ENCODE measurements around the gene DNAH7. TPM values are rescaled to one million over a fixed set of nuclear protein-coding genes. Genes with fewer than 3 reads are reported as not detected.

DNAH7 gene
- total RNA-seq, 1 experiment from 2014 or later: 0.98 TPM

DNA sequence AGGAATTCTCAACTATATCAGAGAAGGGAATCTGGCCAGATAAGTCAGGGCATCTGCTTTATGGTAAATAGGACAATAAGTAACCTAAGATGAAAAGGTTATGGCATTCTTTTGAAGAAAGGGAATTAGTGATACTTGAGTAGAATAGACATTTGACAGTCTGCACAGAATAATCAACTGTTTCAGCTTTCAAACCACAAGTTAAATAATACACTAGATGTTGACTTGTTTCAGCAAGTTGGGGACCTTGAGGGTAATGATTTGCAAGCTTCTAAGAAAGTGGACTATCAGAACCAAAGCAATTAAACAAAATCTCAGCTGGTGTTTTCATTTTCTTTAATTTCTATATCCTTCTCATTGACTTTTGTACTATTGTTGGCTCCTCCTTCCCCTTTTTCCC lies 357.2 kb downstream of the DNAH7 start:
- ChIA-PET CTCF (no interaction called here), POLR2A (no interaction called here)
- Mint-ChIP-seq H3K27me3 (ENCODE audit: insufficient read depth, unreplicated experiment) (no peaks in the 10 kb centered on the region), H3K27ac (ENCODE audit: low read depth, unreplicated experiment) (peak overlapping the region; percentile 7), H3K4me3 (ENCODE audit: unreplicated experiment) (no peak overlapping the region), H3K4me1 (ENCODE audit: insufficient read depth, unreplicated experiment) (peaks cover 9% of the 10 kb centered on the region), H3K9me3 (ENCODE audit: unreplicated experiment) (no peaks in the 10 kb centered on the region), H3K36me3 (ENCODE audit: insufficient read depth, unreplicated experiment) (peaks cover 42% of the 10 kb centered on the region)
- intact Hi-C loops (cut with micrococcal nuclease): no loop called here
- no TSS peak for BruUV-seq (replicated peaks)
- TF ChIP-seq CTCF (IDR thresholded peaks at IDR 0.05; ENCODE audit: unreplicated experiment): no peak
- no peak for DNase-seq (ENCODE audit: unreplicated experiment)

DNA sequence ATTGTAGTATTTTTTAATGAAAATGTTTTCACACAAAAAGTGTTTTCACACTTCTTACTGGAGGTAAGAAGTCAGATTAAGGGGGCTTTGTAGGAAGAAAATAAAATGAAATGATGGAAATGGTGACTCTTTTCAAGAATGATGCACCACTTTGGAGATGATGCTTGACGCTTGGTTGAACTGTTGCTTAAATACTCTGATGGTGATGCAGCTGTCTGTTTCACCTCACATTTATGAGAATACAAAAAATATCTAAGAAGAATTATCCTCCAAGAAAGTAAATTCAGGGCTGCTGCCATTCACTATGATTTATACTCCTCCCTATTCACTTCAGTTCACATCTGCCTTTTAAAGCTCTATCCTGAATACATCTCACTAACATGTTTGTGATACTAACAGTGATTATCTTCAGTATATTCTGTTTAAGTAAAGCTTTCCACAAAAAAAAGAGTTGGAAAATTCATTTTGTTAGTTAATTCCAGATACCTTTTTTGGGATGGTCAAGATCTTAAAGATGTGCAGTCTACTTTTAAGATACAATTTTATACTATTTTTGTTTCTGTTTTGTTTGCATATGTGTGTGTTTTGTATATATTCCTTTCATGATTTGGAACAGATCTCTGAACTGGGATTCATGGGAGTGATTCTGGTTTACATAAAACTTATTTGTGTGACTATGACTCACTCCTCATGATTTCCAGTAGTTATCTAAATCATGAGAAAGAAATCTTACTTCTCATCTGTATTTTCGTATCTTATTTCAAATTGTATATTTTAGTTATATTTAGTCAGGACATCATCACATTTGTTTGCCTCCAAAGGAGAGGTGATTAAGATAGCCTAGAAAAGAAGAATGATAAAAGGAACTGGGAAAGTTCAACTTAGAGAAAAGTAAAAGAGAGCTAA lies 358.5 kb downstream of the DNAH7 start:
- BruUV-seq (replicated peaks): no TSS peak
- Mint-ChIP-seq H3K4me1 (ENCODE audit: insufficient read depth, unreplicated experiment) (peaks cover 12% of the 10 kb centered on the region), H3K27ac (ENCODE audit: low read depth, unreplicated experiment) (peak overlapping the region; percentile 81), H3K4me3 (ENCODE audit: unreplicated experiment) (no peak overlapping the region), H3K9me3 (ENCODE audit: unreplicated experiment) (no peaks in the 10 kb centered on the region), H3K27me3 (ENCODE audit: insufficient read depth, unreplicated experiment) (no peaks in the 10 kb centered on the region), H3K36me3 (ENCODE audit: insufficient read depth, unreplicated experiment) (peaks cover 34% of the 10 kb centered on the region)
- ChIA-PET POLR2A (no interaction called here), CTCF (no interaction called here)
- DNase-seq (ENCODE audit: unreplicated experiment): no peak
- intact Hi-C loops (cut with micrococcal nuclease): no loop called here
- no peak for TF ChIP-seq CTCF (IDR thresholded peaks at IDR 0.05; ENCODE audit: unreplicated experiment)

- no peak overlapping the region for H3K4me3 Mint-ChIP-seq (ENCODE audit: unreplicated experiment)
- DNase-seq (ENCODE audit: unreplicated experiment): no peak
- no peak overlapping the region for H3K27ac Mint-ChIP-seq (ENCODE audit: low read depth, unreplicated experiment)
- BruUV-seq (replicated peaks): no TSS peak
- intact Hi-C loops (cut with micrococcal nuclease): no loop called here
- peaks cover under 1% of the 10 kb centered on the region for H3K9me3 Mint-ChIP-seq (ENCODE audit: unreplicated experiment)
- peaks cover 12% of the 10 kb centered on the region for H3K4me1 Mint-ChIP-seq (ENCODE audit: insufficient read depth, unreplicated experiment)
- no peak for TF ChIP-seq CTCF (IDR thresholded peaks at IDR 0.05; ENCODE audit: unreplicated experiment)
- CTCF ChIA-PET: interaction anchor here (0.5 to 1.3 kb wide), 3 partner anchors 46 to 1166 kb away, joined by 3 read pairs; partner anchors contain the start of gene DNAH7
- POLR2A ChIA-PET: interaction anchor here (0.7 kb wide), 2 partner anchors 11 to 16 kb away, joined by 3 read pairs; no protein-coding TSS in a partner anchor
- H3K36me3 Mint-ChIP-seq (ENCODE audit: insufficient read depth, unreplicated experiment): peaks cover 25% of the 10 kb centered on the region
- H3K27me3 Mint-ChIP-seq (ENCODE audit: insufficient read depth, unreplicated experiment): no peaks in the 10 kb centered on the region
Observed at GRCh38 chr2:195706161-195706900, 362.3 kb downstream of the DNAH7 start.

DNA sequence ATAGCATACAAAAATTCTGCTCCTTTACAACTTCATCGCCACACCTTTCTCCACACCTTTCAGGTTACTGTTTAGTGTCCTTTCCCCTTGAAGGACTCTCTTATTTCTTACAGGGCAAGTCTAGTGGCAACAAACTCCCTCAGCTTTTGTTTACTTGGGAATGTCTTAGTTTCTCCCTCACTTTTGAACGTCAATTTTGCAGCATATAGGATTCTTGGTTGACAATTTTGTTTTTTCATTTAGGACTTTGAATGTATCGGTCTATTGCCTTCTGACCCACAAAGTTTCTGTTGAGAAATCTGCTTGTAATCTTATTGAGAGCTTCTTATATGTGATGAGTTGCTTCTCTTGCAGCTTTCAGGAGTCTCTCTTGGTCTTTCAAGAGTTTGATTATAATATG lies 368.2 kb downstream of the DNAH7 start:
- Mint-ChIP-seq H3K27ac (ENCODE audit: low read depth, unreplicated experiment) (no peak overlapping the region), H3K36me3 (ENCODE audit: insufficient read depth, unreplicated experiment) (peaks cover 12% of the 10 kb centered on the region), H3K4me1 (ENCODE audit: insufficient read depth, unreplicated experiment) (peaks cover 13% of the 10 kb centered on the region), H3K9me3 (ENCODE audit: unreplicated experiment) (peaks cover 23% of the 10 kb centered on the region), H3K4me3 (ENCODE audit: unreplicated experiment) (no peak overlapping the region), H3K27me3 (ENCODE audit: insufficient read depth, unreplicated experiment) (no peaks in the 10 kb centered on the region)
- BruUV-seq (replicated peaks): no TSS peak
- DNase-seq (ENCODE audit: unreplicated experiment): no peak
- intact Hi-C loops (cut with micrococcal nuclease): no loop called here
- POLR2A ChIA-PET: no interaction called here
- no peak for TF ChIP-seq CTCF (IDR thresholded peaks at IDR 0.05; ENCODE audit: unreplicated experiment)
- CTCF ChIA-PET: no interaction called here

All from MCF 10A (cell line).